Nephron progenitor cell (in vitro differentiated cells): ENCODE measurements around the gene CHN2.

Source experiments
- DNase-seq: peaks from one replicate; pipeline ENCODE4 v3.0.0; 2021
- H3K27ac Mint-ChIP-seq: 2 replicates; pipeline ENCODE4 v1.8.0; 2021; ENCODE audit warnings: mild to moderate bottlenecking, moderate library complexity, mixed read lengths
- H3K27me3 Mint-ChIP-seq: 2 replicates; pipeline ENCODE4 v1.8.0; 2021; ENCODE audit warnings: mild to moderate bottlenecking, low read depth, mixed read lengths; ENCODE audit not compliant: poor library complexity
- H3K36me3 Mint-ChIP-seq: 2 replicates; pipeline ENCODE4 v1.8.0; 2021; ENCODE audit warnings: low read depth, mixed read lengths
- H3K4me1 Mint-ChIP-seq: 2 replicates; pipeline ENCODE4 v1.8.0; 2021; ENCODE audit warnings: mixed read lengths
- H3K4me3 Mint-ChIP-seq: 2 replicates; pipeline ENCODE4 v1.8.0; 2021; ENCODE audit warnings: mild to moderate bottlenecking, moderate library complexity, mixed read lengths
- H3K9me3 Mint-ChIP-seq: 2 replicates; pipeline ENCODE4 v1.8.0; 2021; ENCODE audit warnings: mild to moderate bottlenecking, moderate library complexity, mixed read lengths
- CTCF ChIP-seq: fragments of 200-600 bp; sonication (generic); IDR thresholded peaks from 2 replicates; pipeline ENCODE4 v1.5.0; 2021; ENCODE audit warnings: antibody characterized with exemption

CHN2 gene

GRCh38 chr7:29385214-29385814 lies 190.7 kb downstream of the CHN2 start:
- H3K4me1 Mint-ChIP-seq: peaks cover 23% of the 10 kb centered on the region
- no peaks in the 10 kb centered on the region for H3K27me3 Mint-ChIP-seq
- no peak for TF ChIP-seq CTCF
- H3K27ac Mint-ChIP-seq: no peak overlapping the region
- no peaks in the 10 kb centered on the region for H3K36me3 Mint-ChIP-seq
- H3K4me3 Mint-ChIP-seq: no peak overlapping the region
- H3K9me3 Mint-ChIP-seq: no peaks in the 10 kb centered on the region
- no peak for DNase-seq

- no peak for DNase-seq
- Mint-ChIP-seq H3K36me3 (no peaks in the 10 kb centered on the region), H3K4me1 (peaks cover 30% of the 10 kb centered on the region), H3K27ac (no peak overlapping the region), H3K27me3 (peaks cover 3% of the 10 kb centered on the region), H3K4me3 (no peak overlapping the region), H3K9me3 (no peaks in the 10 kb centered on the region)
- no peak for TF ChIP-seq CTCF
Measured at GRCh38 chr7:29386196-29386765, 191.7 kb downstream of the CHN2 start.

- Mint-ChIP-seq H3K27ac (peak overlapping the region; percentile 38), H3K9me3 (no peaks in the 10 kb centered on the region), H3K27me3 (peaks cover 3% of the 10 kb centered on the region), H3K36me3 (no peaks in the 10 kb centered on the region), H3K4me1 (peaks cover 33% of the 10 kb centered on the region), H3K4me3 (no peak overlapping the region)
- DNase-seq: no peak
- TF ChIP-seq CTCF: no peak
Measured at GRCh38 chr7:29391262-29391661, 196.7 kb downstream of the CHN2 start.

- Mint-ChIP-seq H3K36me3 (peaks cover 7% of the 10 kb centered on the region), H3K27me3 (peaks cover 3% of the 10 kb centered on the region), H3K4me3 (no peak overlapping the region), H3K9me3 (no peaks in the 10 kb centered on the region), H3K4me1 (peaks cover 62% of the 10 kb centered on the region), H3K27ac (peak overlapping the region; percentile 10)
- TF ChIP-seq CTCF: no peak
- DNase-seq: no peak
Measured at GRCh38 chr7:29394321-29394720, 199.7 kb downstream of the CHN2 start.

- Mint-ChIP-seq H3K27me3 (no peaks in the 10 kb centered on the region), H3K36me3 (peaks cover 21% of the 10 kb centered on the region), H3K4me3 (no peak overlapping the region), H3K9me3 (no peaks in the 10 kb centered on the region), H3K27ac (peak overlapping the region; percentile 90), H3K4me1 (peaks cover 67% of the 10 kb centered on the region)
- DNase-seq: no peak
- TF ChIP-seq CTCF: no peak
Measured at GRCh38 chr7:29396563-29396962, 202.0 kb downstream of the CHN2 start.

GRCh38 chr7:29397398-29397797 lies 202.8 kb downstream of the CHN2 start:
- Mint-ChIP-seq H3K27me3 (no peaks in the 10 kb centered on the region), H3K4me1 (peaks cover 68% of the 10 kb centered on the region), H3K4me3 (no peak overlapping the region), H3K27ac (peak overlapping the region; percentile 90), H3K9me3 (no peaks in the 10 kb centered on the region), H3K36me3 (peaks cover 21% of the 10 kb centered on the region)
- DNase-seq: no peak
- no peak for TF ChIP-seq CTCF
